Measurements from ENCODE around the gene SALL2. TPM values are rescaled to one million over a fixed set of nuclear protein-coding genes. Genes with fewer than 3 reads are reported as not detected.

The SALL2 gene
- total and polyA plus RNA-seq, 2 of the 8 experiments (the other 6 are each of a cell fraction or from before 2014, with no cell fraction given): 310 to 360 TPM

- H4K5ac ChIP-seq (ENCODE audit: insufficient read length, low read depth, low read length): no peak overlapping the region
- H3K4me2 ChIP-seq (ENCODE audit: insufficient read depth in 1 of 2, low read depth in 2 of 2, low read length in 2 of 2): no peak overlapping the region
- FAIRE-seq (no peak), DNase-seq (ENCODE audit: low read depth in 1 of 2, low spot score in 2 of 2) (peak in 1 of 2 experiments; percentile 27)
- H4K20me1 ChIP-seq (replicated peaks in 1 of 2; ENCODE audit: control insufficient read depth in 1 of 2, insufficient read depth in 2 of 2, low read length in 2 of 2): peaks cover 0 to 1% of the 10 kb centered on the region in 2 experiments
- H2BK15ac ChIP-seq (ENCODE audit: low read length): no peak overlapping the region
- ChIA-PET CTCF (ENCODE audit: partially characterized antibody) (interaction anchor here (0.6 to 2.6 kb wide), 6 partner anchors 27 to 82 kb away, joined by 3 to 7 read pairs (median 4); no protein-coding TSS in a partner anchor), POLR2A (ENCODE audit: partially characterized antibody) (interaction anchor here (0.6 to 3.4 kb wide), 8 partner anchors 11 to 802 kb away, joined by 3 to 21 read pairs (median 5); partner anchors contain the start of genes METTL3 and SALL2)
- no peak overlapping the region for H3K4ac ChIP-seq (replicated peaks; ENCODE audit: insufficient read length, low read depth, low read length)
- no peak overlapping the region for H2BK5ac ChIP-seq (ENCODE audit: low read depth, low read length)
- H2AK5ac ChIP-seq (ENCODE audit: low read depth, low read length): no peak overlapping the region
- 97% methylated on average over 2 of the region's 2 CpGs; no CpG with 5 or more reads in 1 of the 2 experiments for WGBS, 2 experiments (ENCODE audit: extremely low coverage in 1 of 2, insufficient coverage in 1 of 2, insufficient read length in 1 of 2, insufficient replicate concordance in 2 of 2, low coverage in 1 of 2, low lambda C conversion rate in 2 of 2, missing lambda C conversion rate in 1 of 2)
- H2BK120ac ChIP-seq (replicated peaks; ENCODE audit: low read depth, low read length): no peak overlapping the region
- H3K23ac ChIP-seq (ENCODE audit: insufficient read length): no peak overlapping the region
- no peak overlapping the region for H4K91ac ChIP-seq (replicated peaks; ENCODE audit: insufficient read length, low read length)
- TF ChIP-seq MAFK (IDR thresholded peaks at IDR 0.05; ENCODE audit: low read depth, low read length) (no peak), KDM1A (IDR thresholded peaks at IDR 0.05; ENCODE audit: borderline replicate concordance, low read length) (no peak), ZNF274 (IDR thresholded peaks at IDR 0.05; ENCODE audit: borderline replicate concordance, extremely low read depth, low read length) (no peak), SIN3A (conservative IDR thresholded peaks at IDR 0.05 in 1 of 2, IDR thresholded peaks at IDR 0.05 in 1 of 2; ENCODE audit: low read depth in 1 of 2, low read length in 2 of 2) (no peak), KDM4A (IDR thresholded peaks at IDR 0.05; ENCODE audit: low read depth, low read length, severe bottlenecking) (no peak)
- H3K27ac ChIP-seq (ENCODE audit: low read depth, low read length): no peak overlapping the region
- H3K9ac ChIP-seq (replicated peaks in 1 of 4; ENCODE audit: extremely low read depth in 1 of 4, low read depth in 3 of 4, low read length in 3 of 4): no peak overlapping the region
- no peak overlapping the region for H2AFZ ChIP-seq (ENCODE audit: low read length)
- no peak overlapping the region for H2BK12ac ChIP-seq (ENCODE audit: low read depth, low read length)
- no peaks in the 10 kb centered on the region for H3K23me2 ChIP-seq (ENCODE audit: low read depth, low read length)
- H2BK20ac ChIP-seq (ENCODE audit: low read length): no peak overlapping the region
- H3K14ac ChIP-seq (ENCODE audit: insufficient read length): no peak overlapping the region
- H3K9me3 ChIP-seq (ENCODE audit: insufficient read depth in 2 of 2, low read depth in 1 of 2, low read length in 1 of 2): no peaks in the 10 kb centered on the region
- peaks cover 0 to 2% (median 1%) of the 10 kb centered on the region in 4 experiments; a peak in 2 of 7 replicates for H3K4me1 ChIP-seq (replicated peaks in 1 of 4; ENCODE audit: control insufficient read depth in 3 of 4, insufficient read depth in 4 of 4, low read length in 3 of 4)
- no peak overlapping the region for H3K18ac ChIP-seq (ENCODE audit: extremely low read depth, low read length)
- no peak overlapping the region for H3K56ac ChIP-seq (replicated peaks; ENCODE audit: insufficient read length, low read depth, low read length)
- peaks cover 27 to 86% (median 67%) of the 10 kb centered on the region in 4 experiments for H3K36me3 ChIP-seq (ENCODE audit: control insufficient read depth in 2 of 4, insufficient read depth in 4 of 4, low read length in 3 of 4)
- H3K27me3 ChIP-seq (replicated peaks in 1 of 4; ENCODE audit: control insufficient read depth in 3 of 4, extremely low read depth in 1 of 4, insufficient read depth in 3 of 4, low read length in 3 of 4): no peaks in the 10 kb centered on the region
- no peaks in the 10 kb centered on the region for H3K79me1 ChIP-seq (ENCODE audit: low read depth, low read length)
- no peak overlapping the region for H4K8ac ChIP-seq (ENCODE audit: extremely low read depth, insufficient read depth, low read length)
- no peak overlapping the region for H3K4me3 ChIP-seq (ENCODE audit: extremely low read depth in 1 of 4, insufficient read depth in 2 of 4, low read depth in 3 of 4, low read length in 4 of 4)
- H3K79me2 ChIP-seq (ENCODE audit: control insufficient read depth in 1 of 2, insufficient read depth in 2 of 2, low read length in 2 of 2): no peaks in the 10 kb centered on the region
Measured at GRCh38 chr14:21496453-21496852, 29.7 kb downstream of the SALL2 start.
